ENCODE data around the gene NME4.
"Not testable (repeated sequence)": the region's sequence is repeated elsewhere in the genome, so short reads cannot be mapped to it uniquely, and the experiment has no call there.

NME4 gene

GRCh38 chr16:397135-397661 lies at the start of gene NME4:
TSS of gene NME4 (plus strand) at chr16:397199. CDS start at chr16:397223, 24 bp downstream.
- peaks cover under 1% of the 10 kb centered on the region for H3K36me3 Mint-ChIP-seq

GRCh38 chr16:347203-347602 lies 49.8 kb upstream of the NME4 start:
- Mint-ChIP-seq H3K9me3 (ENCODE audit: low read depth) (no peaks in the 10 kb centered on the region), H3K27me3 (no peaks in the 10 kb centered on the region), H3K36me3 (peaks cover 6% of the 10 kb centered on the region), H3K27ac (no peak overlapping the region), H3K4me1 (ENCODE audit: low read depth) (peaks cover 79% of the 10 kb centered on the region), H3K4me3 (no peak overlapping the region)

More at GRCh38 chr16:397135-397661, at the start of gene NME4:
- Mint-ChIP-seq H3K27me3 (no peaks in the 10 kb centered on the region), H3K27ac (peak within 1 kb of the TSS; percentile 87), H3K4me3 (peak within 1 kb of the TSS; percentile 90), H3K4me1 (ENCODE audit: low read depth) (peaks cover 26% of the 10 kb centered on the region), H3K9me3 (ENCODE audit: low read depth) (no peaks in the 10 kb centered on the region)

GRCh38 chr16:348495-348894 lies 48.5 kb upstream of the NME4 start:
- not testable (repeated sequence) for H3K4me3 Mint-ChIP-seq; H3K27ac Mint-ChIP-seq; H3K9me3 Mint-ChIP-seq (ENCODE audit: low read depth); H3K27me3 Mint-ChIP-seq; H3K36me3 Mint-ChIP-seq
- H3K4me1 Mint-ChIP-seq (ENCODE audit: low read depth), result peaks cover 67% of the 10 kb centered on the region

- Mint-ChIP-seq H3K4me1 (ENCODE audit: low read depth) (peaks cover 68% of the 10 kb centered on the region), H3K9me3 (ENCODE audit: low read depth) (no peaks in the 10 kb centered on the region), H3K4me3 (peak overlapping the region; percentile 22), H3K27ac (peak overlapping the region; percentile 23), H3K27me3 (no peaks in the 10 kb centered on the region), H3K36me3 (peaks cover 6% of the 10 kb centered on the region)
Measured at GRCh38 chr16:349211-349610, 47.8 kb upstream of the NME4 start.

DNA sequence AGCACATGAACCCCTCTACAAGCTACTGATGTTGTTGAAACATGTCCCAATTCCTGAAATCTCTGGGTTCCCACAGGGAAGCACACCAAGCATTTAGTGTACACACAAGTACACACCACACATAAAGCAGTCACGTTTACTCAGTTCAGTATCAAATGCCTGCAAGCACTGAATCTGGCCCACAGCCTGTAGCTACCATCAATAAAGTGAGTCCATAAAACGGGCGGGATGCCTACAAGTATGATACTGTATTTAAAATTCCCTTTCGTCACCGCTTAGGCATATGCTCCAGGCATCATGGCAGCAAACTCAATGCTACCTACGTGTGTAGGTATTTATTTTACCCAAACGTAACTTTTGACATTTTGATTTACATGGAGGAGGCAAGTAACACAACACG lies 46.8 kb upstream of the NME4 start:
- H3K4me3 Mint-ChIP-seq, result peak overlapping the region; percentile 92
- peak overlapping the region; percentile 34 for H3K27ac Mint-ChIP-seq
- no peaks in the 10 kb centered on the region for H3K9me3 Mint-ChIP-seq (ENCODE audit: low read depth)
- peaks cover 68% of the 10 kb centered on the region for H3K4me1 Mint-ChIP-seq (ENCODE audit: low read depth)
- H3K27me3 Mint-ChIP-seq, result no peaks in the 10 kb centered on the region
- peaks cover 6% of the 10 kb centered on the region for H3K36me3 Mint-ChIP-seq

- peaks cover 64% of the 10 kb centered on the region for H3K4me1 Mint-ChIP-seq (ENCODE audit: low read depth)
- peak overlapping the region; percentile 92 for H3K4me3 Mint-ChIP-seq
- no peaks in the 10 kb centered on the region for H3K9me3 Mint-ChIP-seq (ENCODE audit: low read depth)
- peaks cover 6% of the 10 kb centered on the region for H3K36me3 Mint-ChIP-seq
- H3K27ac Mint-ChIP-seq, result peak overlapping the region; percentile 95
- no peaks in the 10 kb centered on the region for H3K27me3 Mint-ChIP-seq
Measured at GRCh38 chr16:351804-352520, 45.0 kb upstream of the NME4 start.

DNA sequence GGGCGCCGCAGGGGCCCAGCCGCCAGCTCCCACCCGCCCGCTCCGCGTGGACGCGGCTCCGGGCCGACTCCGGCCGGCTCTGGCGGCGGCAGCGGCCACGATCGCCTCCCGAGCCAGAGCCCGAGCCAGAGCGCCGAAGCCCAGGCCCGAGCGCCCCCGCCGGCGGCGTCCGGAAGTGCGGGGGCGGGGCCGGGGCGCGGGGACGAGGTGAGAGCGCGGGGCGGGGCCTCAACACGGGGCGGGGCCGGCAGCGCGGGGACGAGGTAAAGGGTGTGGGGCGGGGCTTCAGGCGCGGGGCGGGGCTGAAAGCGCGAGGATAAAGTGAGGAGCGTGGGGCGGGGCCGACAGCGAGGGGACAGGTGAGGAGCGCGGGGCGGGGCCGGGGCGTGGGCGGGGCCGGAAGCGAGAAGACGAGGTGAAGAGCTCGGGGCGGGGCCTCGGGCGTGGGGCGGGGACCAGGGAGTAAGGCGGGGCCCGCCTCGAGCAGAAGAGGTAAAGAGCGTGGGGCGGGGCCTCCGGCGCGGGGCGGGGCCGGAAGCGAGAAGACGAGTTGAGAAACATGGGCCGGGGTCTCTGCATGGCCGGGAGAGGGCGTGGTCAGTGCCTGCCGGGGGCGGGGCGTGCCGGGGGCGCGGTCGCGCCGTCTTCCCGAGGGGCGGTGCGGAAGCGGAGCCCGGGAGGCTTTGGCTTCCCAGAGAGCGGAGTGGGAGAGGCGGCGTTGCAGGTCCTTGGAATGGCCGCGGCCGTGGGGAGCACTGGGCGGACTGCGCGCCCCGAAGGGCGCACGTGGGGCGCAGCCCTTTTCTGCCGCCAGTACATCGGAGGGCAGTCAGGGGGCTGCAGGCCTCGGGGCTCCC lies 44.2 kb upstream of the NME4 start, which contains the start of gene AXIN1:
TSS of gene AXIN1 (minus strand) at position 177 of the 857 bp plus-strand sequence. CDS start 5,698 bp downstream, outside the sequence.
- no peaks in the 10 kb centered on the region for H3K27me3 Mint-ChIP-seq
- peaks cover 57% of the 10 kb centered on the region for H3K4me1 Mint-ChIP-seq (ENCODE audit: low read depth)
- H3K9me3 Mint-ChIP-seq (ENCODE audit: low read depth), result no peaks in the 10 kb centered on the region
- H3K27ac Mint-ChIP-seq, result peak within 1 kb of the TSS; percentile 95
- H3K36me3 Mint-ChIP-seq, result peaks cover 6% of the 10 kb centered on the region
- H3K4me3 Mint-ChIP-seq, result peak within 1 kb of the TSS; percentile 92

DNA sequence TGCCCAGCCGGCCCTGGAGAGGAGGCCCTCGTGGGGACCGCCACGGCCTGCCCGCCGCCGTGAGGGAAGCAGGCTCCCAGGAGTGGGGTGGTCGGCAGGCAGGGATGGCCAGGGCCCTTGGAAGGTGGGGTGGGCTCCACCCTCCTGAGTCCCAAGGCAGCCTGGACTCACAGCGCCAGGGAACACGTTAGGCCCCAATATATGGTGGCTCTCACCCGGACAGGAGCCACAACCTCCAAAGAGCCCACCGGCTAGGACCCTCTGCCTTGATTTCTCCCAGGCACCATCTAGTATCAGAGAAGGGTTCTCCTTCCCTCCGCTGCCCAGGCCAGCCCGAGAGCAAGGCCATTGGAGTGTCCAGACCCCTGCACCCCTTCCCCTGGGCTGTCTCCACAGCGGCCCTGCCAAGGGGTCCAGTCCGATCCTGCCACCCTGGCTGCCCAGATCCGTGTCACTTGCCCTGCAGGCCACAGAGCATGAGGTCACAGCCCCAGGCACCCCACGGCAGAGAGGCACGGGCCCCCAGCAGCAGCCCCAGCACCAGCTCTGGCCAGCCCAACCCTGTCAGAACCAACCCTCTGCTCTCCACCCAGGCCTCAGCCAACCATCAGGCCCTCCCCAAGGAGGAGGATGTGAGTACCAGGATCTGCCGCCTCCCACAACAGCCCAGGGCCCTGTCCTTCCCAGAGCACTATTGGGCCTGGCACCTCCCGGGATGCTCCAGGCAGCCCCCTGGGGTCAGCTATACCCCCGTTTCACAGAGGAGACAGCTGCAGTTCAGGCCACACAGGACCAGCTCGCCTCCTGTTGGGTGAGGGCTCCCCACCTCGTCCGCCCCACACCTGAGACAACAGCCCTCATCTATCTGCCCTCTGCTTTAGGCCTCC lies 43.4 kb upstream of the NME4 start:
- Mint-ChIP-seq H3K36me3 (peaks cover 6% of the 10 kb centered on the region), H3K4me3 (peak overlapping the region; percentile 72), H3K27me3 (no peaks in the 10 kb centered on the region), H3K4me1 (ENCODE audit: low read depth) (peaks cover 51% of the 10 kb centered on the region), H3K27ac (peak overlapping the region; percentile 66), H3K9me3 (ENCODE audit: low read depth) (no peaks in the 10 kb centered on the region)

- H3K36me3 Mint-ChIP-seq, result peaks cover 6% of the 10 kb centered on the region
- H3K4me1 Mint-ChIP-seq (ENCODE audit: low read depth), result peaks cover 47% of the 10 kb centered on the region
- H3K27me3 Mint-ChIP-seq, result no peaks in the 10 kb centered on the region
- H3K9me3 Mint-ChIP-seq (ENCODE audit: low read depth), result no peaks in the 10 kb centered on the region
- peak overlapping the region; percentile 72 for H3K4me3 Mint-ChIP-seq
- H3K27ac Mint-ChIP-seq, result peak overlapping the region; percentile 66
Measured at GRCh38 chr16:354291-354881, 42.6 kb upstream of the NME4 start.

GRCh38 chr16:354971-355461 lies 42.0 kb upstream of the NME4 start:
- H3K27me3 Mint-ChIP-seq, result no peaks in the 10 kb centered on the region
- peaks cover 40% of the 10 kb centered on the region for H3K4me1 Mint-ChIP-seq (ENCODE audit: low read depth)
- peak overlapping the region; percentile 65 for H3K27ac Mint-ChIP-seq
- peak overlapping the region; percentile 72 for H3K4me3 Mint-ChIP-seq
- H3K36me3 Mint-ChIP-seq, result peaks cover 6% of the 10 kb centered on the region
- no peaks in the 10 kb centered on the region for H3K9me3 Mint-ChIP-seq (ENCODE audit: low read depth)

DNA sequence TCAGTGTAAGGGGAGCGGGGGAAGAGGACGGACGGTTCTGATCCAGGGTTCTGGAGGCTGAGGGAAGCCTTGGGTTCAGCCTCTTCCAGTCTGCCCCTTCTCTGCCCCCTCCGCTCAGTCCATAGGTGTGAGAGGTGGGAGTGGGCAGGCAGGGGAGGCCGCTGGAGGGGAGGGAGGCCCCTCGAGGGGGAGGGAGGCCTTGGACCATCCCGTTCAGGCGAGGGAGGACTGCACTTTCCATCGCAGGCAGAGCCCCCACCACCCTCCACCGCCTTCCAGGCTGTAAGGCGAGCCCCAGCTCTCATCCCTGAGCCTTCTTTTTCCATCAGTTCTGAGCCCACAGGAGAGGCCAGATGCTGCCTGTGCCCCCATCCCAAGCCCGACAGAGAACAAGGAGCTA lies 40.3 kb upstream of the NME4 start:
- Mint-ChIP-seq H3K4me3 (no peak overlapping the region), H3K27ac (no peak overlapping the region), H3K9me3 (ENCODE audit: low read depth) (no peaks in the 10 kb centered on the region), H3K4me1 (ENCODE audit: low read depth) (peaks cover 28% of the 10 kb centered on the region), H3K36me3 (no peaks in the 10 kb centered on the region), H3K27me3 (no peaks in the 10 kb centered on the region)

DNA sequence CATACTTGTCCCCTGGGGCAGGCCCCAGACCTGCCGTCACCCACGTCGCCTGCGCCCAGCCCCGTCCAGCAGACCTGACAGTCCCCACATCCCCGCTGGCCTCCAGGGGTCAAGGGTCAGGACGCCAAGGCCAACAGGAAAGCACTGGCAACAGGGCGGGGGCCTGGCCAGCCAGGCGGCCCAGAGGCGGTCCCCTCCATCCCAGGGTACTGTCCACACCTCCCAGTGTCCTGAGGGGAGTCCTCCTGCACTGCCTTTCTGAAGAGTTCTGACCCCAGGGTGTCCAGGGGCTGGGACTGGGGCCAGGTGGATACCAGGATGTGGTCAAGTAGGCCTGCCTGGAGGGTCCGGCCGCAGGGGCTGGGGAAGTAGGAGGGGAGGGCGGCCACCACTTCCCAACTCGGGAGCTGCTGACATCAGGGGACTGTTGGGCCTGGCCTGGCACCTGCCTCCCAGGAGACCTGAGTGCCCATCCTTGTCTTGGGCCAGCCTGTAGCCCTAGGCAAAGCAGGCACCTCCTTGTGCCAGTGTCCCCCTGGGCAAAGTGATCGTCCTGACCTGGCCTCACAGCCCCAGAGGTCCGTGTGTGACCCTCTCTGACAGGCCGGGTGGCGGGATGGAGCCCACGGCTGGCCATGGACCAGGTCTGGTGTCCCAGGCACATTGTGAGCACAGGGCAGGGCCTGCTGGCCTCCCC lies 37.8 kb upstream of the NME4 start:
- Mint-ChIP-seq H3K36me3 (no peaks in the 10 kb centered on the region), H3K27ac (no peak overlapping the region), H3K4me3 (no peak overlapping the region), H3K4me1 (ENCODE audit: low read depth) (peaks cover 26% of the 10 kb centered on the region), H3K27me3 (no peaks in the 10 kb centered on the region), H3K9me3 (ENCODE audit: low read depth) (no peaks in the 10 kb centered on the region)

DNA sequence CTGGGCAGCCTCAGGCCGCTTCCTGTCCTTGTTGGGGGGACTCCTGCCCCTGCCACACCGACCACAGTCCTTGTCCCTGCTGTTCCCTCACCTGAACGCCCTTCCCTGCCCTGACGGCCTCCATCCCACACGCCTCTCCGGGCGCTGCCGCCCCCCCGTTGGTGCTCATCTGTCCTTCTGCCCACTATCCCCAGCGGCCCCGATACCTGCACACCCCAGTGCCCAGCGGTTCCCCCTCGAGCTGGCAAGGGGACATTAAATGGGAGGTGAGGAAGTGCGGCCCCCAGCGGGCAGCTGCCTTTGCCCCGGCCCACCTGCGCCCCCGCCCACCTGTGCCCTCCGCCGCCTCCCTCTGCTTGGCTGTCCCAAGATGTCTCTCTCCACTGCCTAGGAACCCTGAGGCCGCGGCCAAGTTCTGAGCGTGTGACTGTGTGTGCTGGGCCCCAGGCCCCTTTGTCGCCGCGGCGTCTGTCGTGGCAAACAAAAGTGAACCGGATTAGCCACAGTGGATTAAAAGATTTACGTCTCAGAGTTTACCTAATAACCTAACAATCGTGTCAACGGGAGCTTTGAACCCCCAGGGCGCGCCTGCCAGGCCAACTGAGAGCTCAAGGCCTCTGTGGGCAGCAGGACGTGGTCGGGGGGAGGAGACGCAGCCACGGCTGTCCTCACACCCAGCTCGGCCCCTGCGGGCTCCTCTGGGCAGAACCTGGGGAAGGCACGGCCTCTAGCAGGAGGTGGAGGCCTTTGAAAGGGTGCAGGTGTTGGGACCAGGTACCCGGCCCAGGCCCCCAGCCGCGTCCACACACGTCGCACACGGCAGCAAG lies 36.9 kb upstream of the NME4 start:
- no peak overlapping the region for H3K4me3 Mint-ChIP-seq
- peaks cover 20% of the 10 kb centered on the region for H3K4me1 Mint-ChIP-seq (ENCODE audit: low read depth)
- no peaks in the 10 kb centered on the region for H3K9me3 Mint-ChIP-seq (ENCODE audit: low read depth)
- no peaks in the 10 kb centered on the region for H3K27me3 Mint-ChIP-seq
- no peaks in the 10 kb centered on the region for H3K36me3 Mint-ChIP-seq
- H3K27ac Mint-ChIP-seq, result no peak overlapping the region
